ENCODE measurements around the gene BHMT.
"Not testable (repeated sequence)": the region's sequence is repeated elsewhere in the genome, so short reads cannot be mapped to it uniquely, and the experiment has no call there.

Gene BHMT

DNA sequence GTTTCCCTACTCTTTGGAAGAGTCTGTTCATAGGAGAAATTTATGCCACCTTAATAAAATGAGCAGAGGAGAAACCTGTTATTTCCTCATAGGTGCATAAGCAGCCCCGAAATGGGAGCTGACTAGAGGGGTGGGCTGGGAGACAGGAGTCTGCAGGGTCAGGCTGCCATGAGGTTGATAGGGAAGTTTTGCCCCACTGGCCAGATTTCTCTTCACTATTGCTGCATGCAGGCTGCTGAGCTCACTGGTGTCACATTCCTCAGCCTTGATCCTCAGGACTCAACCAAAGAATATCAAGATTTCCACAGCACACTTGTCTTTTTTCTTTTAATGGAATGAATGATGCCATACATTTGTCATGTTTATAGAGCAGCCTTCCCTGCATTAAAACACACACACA is 60.7 kb downstream of the BHMT start:
- DNase-seq: no peak

- DNase-seq: no peak
Observed at GRCh38 chr5:79173626-79174025, 62.0 kb downstream of the BHMT start.

- not testable (repeated sequence) for DNase-seq
Observed at GRCh38 chr5:79180449-79180848, 68.8 kb downstream of the BHMT start.

GRCh38 chr5:79181419-79182022 is 69.9 kb downstream of the BHMT start:
- peak; percentile 32 to 56 (median 52) for DNase-seq
